PC-3 (cell line): ENCODE data around the gene BLMH. TPM values are rescaled to one million over a fixed set of nuclear protein-coding genes. Genes with fewer than 3 reads are reported as not detected.

Experiments used
- ATAC-seq: fragments of 200-7000 bp; cut with Tn5 transposase; 2 replicates; pipeline ENCODE4 v1.9.1; 2020; ENCODE audit warnings: mild to moderate bottlenecking, moderate library complexity
- BruUV-seq: library from RNA; stranded (reverse); fragments of 400-500 nt; replicated peaks from 2 replicates; lab custom pipeline; 2021; lab: Mats Ljungman, UMichigan
- CTCF ChIA-PET: fragments of 300-600 bp; sonication (Branson Sonifier 250); formaldehyde crosslinking; loops from one replicate; lab custom pipeline; 2022; ENCODE audit warnings: antibody characterized with exemption; lab: Charles Lee
- POLR2A ChIA-PET: fragments of 300-600 bp; sonication (Branson Sonifier 250); formaldehyde crosslinking; loops from one replicate; lab custom pipeline; 2022; ENCODE audit warnings: antibody characterized with exemption; ENCODE audit not compliant: unreplicated experiment; lab: Charles Lee
- DNase-seq: peaks from one replicate; pipeline ENCODE4 v3.0.0-alpha.2; 2015
- H2AFZ ChIP-seq: fragments of 300-600 bp; sonication (generic); 2 replicates; pipeline ENCODE4 v1.6.0; 2016; ENCODE audit warnings: antibody characterized with exemption, low read length
- H3F3A ChIP-seq: fragments of 300-600 bp; sonication (generic); one replicate; pipeline ENCODE4 v1.6.0; 2017; ENCODE audit warnings: antibody characterized with exemption, low read length, control low read depth, mild to moderate bottlenecking; ENCODE audit not compliant: unreplicated experiment
- H3K27ac ChIP-seq: fragments of 300-600 bp; sonication (generic); 2 replicates; pipeline ENCODE4 v1.5.1; 2016; ENCODE audit warnings: mild to moderate bottlenecking, low read length
- H3K27me3 ChIP-seq: fragments of 300-600 bp; sonication (generic); 2 replicates; pipeline ENCODE4 v1.6.1; 2016; ENCODE audit warnings: low read length, mixed read lengths
- H3K36me3 ChIP-seq: fragments of 300-600 bp; sonication (generic); 2 replicates; pipeline ENCODE4 v1.6.1; 2016; ENCODE audit warnings: low read depth, mixed run types, low read length, mixed read lengths
- H3K4me1 ChIP-seq: fragments of 300-600 bp; sonication (generic); 2 replicates; pipeline ENCODE4 v1.5.1; 2016; ENCODE audit warnings: low read length; ENCODE audit not compliant: insufficient read depth
- H3K4me2 ChIP-seq: fragments of 300-600 bp; sonication (generic); 2 replicates; pipeline ENCODE4 v1.6.0; 2016; ENCODE audit warnings: low read length
- H3K4me3 ChIP-seq: fragments of 300-600 bp; sonication (generic); 2 replicates; pipeline ENCODE4 v1.5.1; 2016; ENCODE audit warnings: mild to moderate bottlenecking, low read length, mixed read lengths
- H3K79me2 ChIP-seq: fragments of 300-600 bp; sonication (generic); 2 replicates; pipeline ENCODE4 v1.6.1; 2017; ENCODE audit warnings: low read length, mixed read lengths
- H3K9ac ChIP-seq: fragments of 300-600 bp; sonication (generic); 2 replicates; pipeline ENCODE4 v1.6.0; 2016; ENCODE audit warnings: mild to moderate bottlenecking, low read length
- H3K9me2 ChIP-seq: fragments of 300-600 bp; sonication (generic); replicated peaks from 2 replicates; pipeline ENCODE4 v1.6.1; 2016; ENCODE audit warnings: mixed run types, low read length, mixed read lengths
- H3K9me3 ChIP-seq: fragments of 300-600 bp; sonication (generic); 2 replicates; pipeline ENCODE4 v1.6.1; 2016; ENCODE audit warnings: low read length, mixed read lengths
- H4K20me1 ChIP-seq: fragments of 300-600 bp; sonication (generic); 2 replicates; pipeline ENCODE4 v1.6.1; 2016; ENCODE audit warnings: low read length, mixed read lengths
- CTCF ChIP-seq: fragments of 300-600 bp; sonication (generic); conservative IDR thresholded peaks from 2 replicates; pipeline ENCODE4 v1.5.1; 2017; ENCODE audit warnings: antibody characterized with exemption, low read depth, mild to moderate bottlenecking, low read length
- EZH2 ChIP-seq: fragments of 300-600 bp; sonication (generic); IDR thresholded peaks from one replicate; pipeline ENCODE4 v1.6.1; 2017; ENCODE audit warnings: antibody characterized with exemption, mild to moderate bottlenecking, low read length; ENCODE audit not compliant: unreplicated experiment
- EZH2phosphoT487 ChIP-seq: fragments of 300-600 bp; sonication (generic); IDR thresholded peaks from 2 replicates; pipeline ENCODE4 v1.6.1; 2018; ENCODE audit warnings: mild to moderate bottlenecking, antibody characterized with exemption, low read length, borderline replicate concordance
- intact Hi-C: fragments of 100-400 bp; cut with micrococcal nuclease; formaldehyde crosslinking; loops from 2 replicates; pipeline ENCODE4 v1.9.0; 2023
- total RNA-seq: library from RNA; depleted of rRNA; stranded (reverse); fragments of >200 nt; gene quantifications from 2 replicates; pipeline ENCODE4 v1.2.3, GENCODE V29; 2014

Gene BLMH
- total RNA-seq, 1 experiment from 2014 or later = 15.9 TPM

GRCh38 chr17:30229012-30229411 is 62.7 kb downstream of the BLMH start:
- POLR2A ChIA-PET = no interaction called here
- no peak overlapping the region for H3K4me2 ChIP-seq
- intact Hi-C loops = no loop called here
- ATAC-seq (no peak), DNase-seq (no peak)
- H3K36me3 ChIP-seq = no peaks in the 10 kb centered on the region
- H3K27ac ChIP-seq = no peak overlapping the region
- CTCF ChIA-PET = interaction anchor here (0.6 kb wide), 1 partner anchor 133 kb away, joined by 3 read pairs; no protein-coding TSS in a partner anchor
- H4K20me1 ChIP-seq = no peaks in the 10 kb centered on the region
- H2AFZ ChIP-seq = no peak overlapping the region
- BruUV-seq = no TSS peak
- no peaks in the 10 kb centered on the region for H3K4me1 ChIP-seq
- TF ChIP-seq CTCF (no peak), EZH2phosphoT487 (no peak), EZH2 (no peak)
- no peak overlapping the region for H3K9ac ChIP-seq
- H3K27me3 ChIP-seq = peaks cover 15% of the 10 kb centered on the region
- no peak overlapping the region for H3K4me3 ChIP-seq
- no peaks in the 10 kb centered on the region for H3K9me3 ChIP-seq
- no peaks in the 10 kb centered on the region for H3K79me2 ChIP-seq
- no peaks in the 10 kb centered on the region for H3K9me2 ChIP-seq
- H3F3A ChIP-seq = no peaks in the 10 kb centered on the region

- H4K20me1 ChIP-seq = no peaks in the 10 kb centered on the region
- no peak for TF ChIP-seq CTCF
- no peak for TF ChIP-seq EZH2
- no peak for TF ChIP-seq EZH2phosphoT487
- ChIA-PET CTCF (no interaction called here), POLR2A (no interaction called here)
- H3K27me3 ChIP-seq = peaks cover 6% of the 10 kb centered on the region
- no peaks in the 10 kb centered on the region for H3K36me3 ChIP-seq
- H3K9me3 ChIP-seq = no peaks in the 10 kb centered on the region
- H3K4me2 ChIP-seq = no peak overlapping the region
- H3K27ac ChIP-seq = no peak overlapping the region
- no peaks in the 10 kb centered on the region for H3K4me1 ChIP-seq
- DNase-seq (no peak), ATAC-seq (no peak)
- no peak overlapping the region for H3K9ac ChIP-seq
- BruUV-seq = no TSS peak
- no peaks in the 10 kb centered on the region for H3K79me2 ChIP-seq
- H2AFZ ChIP-seq = no peak overlapping the region
- no peaks in the 10 kb centered on the region for H3F3A ChIP-seq
- intact Hi-C loops = no loop called here
- H3K4me3 ChIP-seq = no peak overlapping the region
- H3K9me2 ChIP-seq = no peaks in the 10 kb centered on the region
Measured at GRCh38 chr17:30228011-30228410, 63.7 kb downstream of the BLMH start.

- Histone ChIP-seq H3K9ac (no peak overlapping the region), H2AFZ (no peak overlapping the region), H3K27ac (no peak overlapping the region), H3K4me2 (no peak overlapping the region), H3K4me3 (no peak overlapping the region), H3K36me3 (no peaks in the 10 kb centered on the region), H3K27me3 (no peaks in the 10 kb centered on the region), H3K4me1 (no peaks in the 10 kb centered on the region), H3F3A (no peaks in the 10 kb centered on the region), H3K79me2 (no peaks in the 10 kb centered on the region), H3K9me3 (no peaks in the 10 kb centered on the region), H4K20me1 (no peaks in the 10 kb centered on the region), H3K9me2 (no peaks in the 10 kb centered on the region)
- TF ChIP-seq EZH2phosphoT487 (no peak), EZH2 (no peak), CTCF (no peak)
- BruUV-seq = no TSS peak
- no peak for DNase-seq
- ChIA-PET POLR2A (no interaction called here), CTCF (no interaction called here)
- intact Hi-C loops = no loop called here
- no peak for ATAC-seq
Measured at GRCh38 chr17:30226878-30227277, 64.9 kb downstream of the BLMH start.
